LHCN-M2 (cell line): ENCODE results near the gene TCF4. TPM values are rescaled to one million over a fixed set of nuclear protein-coding genes. Genes with fewer than 3 reads are reported as not detected.
A peak's percentile ranks its signal among the peaks of the same experiment; 100 is the strongest.

Experiments
- DNase-seq: peaks from one replicate; pipeline ENCODE4 v3.0.0-alpha.2; 2012; ENCODE audit warnings: low read depth
- total RNA-seq: library from RNA; depleted of rRNA; stranded (reverse); fragments of >200 nt; gene quantifications from 2 replicates; pipeline ENCODE4 v1.2.3, GENCODE V29; 2014

The TCF4 gene
- total RNA-seq, 1 experiment from 2014 or later = 33.0 TPM

DNA sequence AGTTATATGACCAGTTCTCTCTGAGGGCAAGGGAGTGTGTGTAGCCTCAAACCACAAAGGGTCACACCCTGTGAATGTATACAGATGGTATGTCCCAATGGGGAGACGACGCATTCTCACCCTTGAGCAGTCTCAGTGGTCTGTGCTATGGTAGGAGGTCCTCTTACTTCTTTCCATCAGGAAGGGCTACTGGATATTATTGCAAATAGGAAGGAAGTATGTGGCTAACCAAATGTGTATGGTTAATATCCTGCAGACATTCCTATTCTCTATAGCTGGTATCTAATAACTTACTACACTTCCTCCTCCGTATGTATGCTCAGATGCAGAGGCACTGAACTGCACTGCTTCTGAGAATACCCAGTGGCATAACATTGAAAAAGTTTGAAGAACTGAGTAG lies 322.0 kb downstream of the TCF4 start:
- peak; percentile 29 for DNase-seq

DNA sequence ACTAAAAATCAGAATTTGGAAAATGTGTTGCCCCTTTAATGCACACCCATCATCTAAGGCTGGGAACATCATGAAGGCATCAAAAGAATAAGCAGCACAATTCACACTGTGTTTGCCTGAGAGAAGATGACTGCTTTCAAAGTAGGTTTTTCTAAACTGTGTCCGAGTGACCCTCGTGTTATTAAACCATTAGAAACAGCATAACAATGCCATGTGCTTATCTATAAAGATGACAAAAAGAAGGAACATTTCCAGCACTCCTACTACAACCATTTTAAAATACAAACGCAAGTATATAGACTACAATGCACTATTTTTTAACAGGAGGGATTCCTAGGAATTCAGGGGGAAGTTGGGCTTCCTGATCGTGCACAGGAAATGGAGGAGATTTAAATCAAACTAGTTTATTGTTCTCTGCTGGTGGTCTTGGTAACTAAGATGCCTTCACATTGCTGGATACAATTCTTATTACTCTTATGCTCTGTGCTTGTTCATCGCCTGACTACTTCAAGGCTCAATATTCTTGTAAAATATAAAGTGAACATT lies 322.8 kb downstream of the TCF4 start:
- DNase-seq = no peak

DNA sequence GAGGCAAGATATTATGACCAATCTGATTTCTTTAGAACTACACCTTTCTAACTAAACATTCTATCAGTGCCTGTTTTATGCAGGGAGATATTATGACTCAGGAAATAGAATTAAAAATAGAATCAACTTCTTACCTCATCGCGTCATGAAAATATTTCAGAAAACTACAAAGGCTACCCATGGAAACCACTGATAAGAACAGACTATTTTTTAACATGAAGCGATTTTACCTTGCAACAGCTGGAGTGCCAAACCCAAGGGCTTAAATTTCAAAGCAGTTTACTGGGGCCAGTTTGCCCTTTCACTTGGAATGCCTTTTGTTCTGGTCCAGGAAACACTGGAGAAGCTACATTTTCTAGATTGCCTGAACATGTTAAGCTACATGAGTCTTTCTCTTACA lies 323.9 kb downstream of the TCF4 start:
- peak; percentile 62 for DNase-seq

DNA sequence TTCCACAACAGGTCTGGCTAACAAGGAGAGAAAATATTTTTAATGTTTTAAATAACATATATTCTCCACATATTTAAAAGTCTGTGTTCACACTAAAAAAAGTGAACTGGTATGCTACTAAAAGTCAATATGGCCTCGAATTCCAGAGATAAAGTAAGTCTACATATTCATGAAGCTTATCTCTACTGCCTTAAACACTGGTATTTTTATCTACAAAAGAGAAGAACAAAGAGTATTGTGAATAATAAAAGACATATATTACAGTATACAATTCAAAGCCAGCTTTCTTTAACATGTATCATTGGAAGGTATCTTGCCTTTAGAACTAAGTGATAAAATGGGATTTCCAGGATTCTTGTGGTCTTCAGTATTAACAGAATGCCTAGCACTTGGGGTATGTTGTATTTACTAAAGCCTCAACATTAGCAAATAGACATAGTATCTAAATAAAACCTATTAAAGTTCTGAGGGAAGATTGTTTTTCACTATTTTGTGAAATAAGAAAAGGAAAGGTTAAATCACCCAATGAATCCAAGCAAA lies 325.9 kb downstream of the TCF4 start:
- no peak for DNase-seq

- DNase-seq = no peak
Observed at GRCh38 chr18:55261253-55261652, 326.7 kb downstream of the TCF4 start.

DNA sequence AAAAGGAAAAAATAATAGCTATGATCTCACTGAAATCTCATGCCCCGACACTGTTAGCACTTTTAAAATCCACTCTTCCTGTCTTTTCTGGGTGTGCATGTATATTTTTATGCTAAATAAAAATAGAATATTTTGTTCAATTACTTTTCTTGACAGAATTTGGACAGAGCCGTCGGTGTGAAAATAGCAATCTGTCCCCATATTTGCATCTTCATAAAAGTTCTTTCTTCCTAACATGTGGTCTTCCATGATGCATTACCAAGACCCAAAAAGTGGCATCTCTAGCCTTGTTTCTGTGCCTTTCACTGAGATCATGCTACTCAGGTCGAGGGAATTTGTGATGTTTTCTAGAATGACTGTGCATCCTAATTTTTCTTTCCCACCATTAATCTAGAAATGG lies 329.9 kb downstream of the TCF4 start:
- DNase-seq = no peak

DNA sequence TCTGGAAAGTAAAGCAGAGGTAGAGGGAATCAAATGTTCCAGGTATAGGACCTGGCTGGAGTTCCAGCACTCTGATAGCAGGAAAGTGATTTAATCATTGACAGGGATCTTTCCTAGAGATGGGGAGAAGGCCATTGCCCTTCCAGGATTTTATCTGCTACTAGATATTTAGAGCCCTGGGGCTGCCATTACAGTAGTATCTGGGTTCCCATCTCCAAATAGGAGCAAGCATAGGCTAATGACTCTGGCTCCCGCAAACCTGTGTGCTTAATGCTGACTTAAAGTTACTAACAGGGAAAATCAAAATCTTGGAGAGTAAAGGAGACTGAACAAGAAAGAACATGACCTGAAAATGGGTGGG lies 331.1 kb downstream of the TCF4 start:
- no peak for DNase-seq

DNA sequence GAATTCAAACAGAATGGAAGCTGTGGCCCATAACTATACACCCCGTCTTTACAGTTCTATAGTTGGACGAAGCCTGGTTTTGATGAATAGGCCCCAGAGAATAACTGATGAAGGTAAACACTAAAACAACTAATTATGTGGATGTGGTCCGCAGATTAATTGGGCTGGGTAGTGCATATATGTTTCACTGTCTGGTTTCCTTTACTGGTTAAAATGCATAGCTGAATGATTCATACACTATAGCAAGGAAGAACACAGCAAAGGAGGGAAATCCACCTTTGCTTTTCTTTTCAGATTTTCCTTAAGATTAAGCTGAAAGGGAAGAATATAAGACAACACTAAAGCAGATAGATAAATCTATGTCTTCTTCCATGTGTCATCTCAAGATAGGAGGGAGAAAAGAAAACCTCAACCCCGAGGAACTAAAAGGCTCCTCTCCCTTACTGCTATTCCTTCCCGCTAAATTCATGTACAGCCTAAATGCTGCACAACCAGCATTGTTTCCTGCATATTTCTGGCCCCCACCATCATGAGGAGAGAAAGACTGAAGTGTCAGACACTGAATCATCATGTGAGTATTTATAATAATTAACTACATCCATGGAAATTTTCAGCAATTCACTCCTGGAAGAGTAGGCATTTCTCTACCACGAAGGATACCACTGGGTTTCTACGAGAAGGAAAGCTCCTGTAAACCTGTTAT lies 331.6 kb downstream of the TCF4 start:
- DNase-seq = no peak

GRCh38 chr18:55253814-55254213 lies 334.2 kb downstream of the TCF4 start:
- DNase-seq = no peak

DNA sequence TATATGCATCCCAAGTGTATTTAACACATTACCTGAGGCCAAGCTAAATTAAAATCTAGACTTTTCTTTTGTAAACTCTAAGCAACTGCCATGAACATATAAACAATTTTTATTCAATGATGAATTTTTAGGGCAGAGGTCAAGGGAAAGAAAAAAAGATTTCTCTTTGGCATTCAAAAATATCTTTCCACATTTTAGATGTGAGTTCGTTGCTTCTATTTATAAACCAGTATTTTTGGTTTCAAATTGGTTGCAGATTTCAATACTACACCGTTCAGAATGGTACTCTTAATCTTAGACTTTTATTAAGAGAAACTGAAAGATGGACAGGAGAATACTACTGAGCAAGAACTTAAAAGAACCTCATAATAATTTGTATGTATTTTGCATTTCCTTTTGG lies 335.1 kb downstream of the TCF4 start:
- DNase-seq = no peak

- DNase-seq = no peak
Observed at GRCh38 chr18:55252053-55252675, 335.8 kb downstream of the TCF4 start.

GRCh38 chr18:55251254-55251971 lies 336.6 kb downstream of the TCF4 start:
- DNase-seq = no peak

GRCh38 chr18:55250768-55251173 lies 337.2 kb downstream of the TCF4 start:
- DNase-seq = no peak

- DNase-seq = no peak
Observed at GRCh38 chr18:55249550-55249949, 338.4 kb downstream of the TCF4 start.

DNA sequence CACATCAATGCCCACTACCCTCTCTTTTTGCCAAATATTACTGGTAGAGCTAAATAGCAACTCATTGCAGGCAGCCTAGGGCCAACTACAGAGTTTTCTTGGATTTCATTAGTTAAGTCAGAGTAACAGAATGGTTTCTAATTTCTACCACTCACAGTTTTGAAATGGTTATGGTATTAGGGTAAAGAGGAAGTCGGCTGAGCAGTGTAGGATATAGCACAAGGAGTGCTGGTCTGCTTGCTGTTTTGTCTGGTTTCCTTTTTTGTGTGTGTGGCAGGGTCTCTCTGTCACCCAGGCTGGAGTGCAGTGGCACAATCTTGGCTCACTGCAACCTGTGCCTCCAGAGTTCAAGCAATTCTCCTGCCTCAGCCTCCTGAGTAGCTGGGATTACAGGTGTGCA lies 339.5 kb downstream of the TCF4 start:
- DNase-seq = no peak

DNA sequence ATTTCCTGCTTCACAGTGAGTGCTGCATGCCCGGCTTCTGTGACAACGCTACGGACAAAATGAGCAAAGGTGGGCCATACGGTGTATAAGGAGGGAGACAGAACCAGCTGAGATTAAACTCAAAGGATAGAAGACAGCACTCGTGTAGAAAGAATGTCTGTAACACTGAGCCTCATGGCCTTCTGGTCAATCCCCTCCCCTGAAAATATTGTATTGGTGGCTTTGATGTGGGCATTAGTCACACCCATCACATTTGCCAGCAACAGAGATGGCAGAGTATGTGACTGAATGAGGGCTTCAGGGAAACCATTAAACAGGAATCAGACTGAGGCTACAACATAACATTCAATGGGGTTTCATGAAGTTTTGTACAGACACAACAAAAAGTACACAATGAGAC lies 341.0 kb downstream of the TCF4 start:
- DNase-seq = peak; percentile 43

GRCh38 chr18:55246278-55246677 lies 341.7 kb downstream of the TCF4 start:
- DNase-seq = no peak

- no peak for DNase-seq
Observed at GRCh38 chr18:55245211-55245614, 342.8 kb downstream of the TCF4 start.

DNA sequence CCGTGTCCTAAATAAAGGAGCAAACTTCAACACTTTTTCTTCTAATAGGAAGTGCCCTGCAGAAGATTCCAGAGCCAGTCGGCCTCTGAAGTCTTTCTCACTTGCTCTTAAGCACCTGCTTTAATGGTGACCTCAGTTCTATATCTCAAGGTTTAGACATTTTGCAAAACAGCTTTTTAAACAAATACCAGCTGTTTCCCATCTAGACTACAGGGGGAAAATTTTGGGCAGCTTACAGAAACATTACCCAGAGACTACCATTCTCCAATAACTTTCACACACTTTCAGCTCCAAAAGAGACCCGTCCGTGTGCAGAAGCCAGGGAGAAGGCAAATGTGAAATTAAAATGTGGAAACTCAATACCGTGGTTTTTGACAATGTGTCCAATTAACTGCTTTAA lies 343.4 kb downstream of the TCF4 start:
- peak; percentile 27 for DNase-seq

DNA sequence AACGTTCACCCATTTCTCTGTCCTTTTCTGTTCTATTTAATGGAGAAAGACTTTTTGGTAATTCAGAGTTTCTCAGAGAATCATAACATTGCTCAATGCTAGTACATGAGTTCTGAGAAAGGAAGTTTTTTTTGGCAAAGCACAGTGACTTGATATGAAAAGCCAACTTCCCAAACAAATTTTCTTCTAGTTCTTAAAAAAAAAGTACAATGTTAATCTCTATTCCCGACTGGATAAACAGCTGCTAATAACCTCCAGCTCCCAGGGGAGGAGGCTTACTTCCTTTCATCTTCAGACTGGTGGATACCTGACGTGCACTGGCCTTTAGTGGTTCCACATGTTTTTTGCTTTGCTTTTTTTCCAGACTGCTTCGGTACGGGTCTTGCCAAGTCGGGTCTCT lies 344.1 kb downstream of the TCF4 start:
- peak; percentile 85 for DNase-seq

DNA sequence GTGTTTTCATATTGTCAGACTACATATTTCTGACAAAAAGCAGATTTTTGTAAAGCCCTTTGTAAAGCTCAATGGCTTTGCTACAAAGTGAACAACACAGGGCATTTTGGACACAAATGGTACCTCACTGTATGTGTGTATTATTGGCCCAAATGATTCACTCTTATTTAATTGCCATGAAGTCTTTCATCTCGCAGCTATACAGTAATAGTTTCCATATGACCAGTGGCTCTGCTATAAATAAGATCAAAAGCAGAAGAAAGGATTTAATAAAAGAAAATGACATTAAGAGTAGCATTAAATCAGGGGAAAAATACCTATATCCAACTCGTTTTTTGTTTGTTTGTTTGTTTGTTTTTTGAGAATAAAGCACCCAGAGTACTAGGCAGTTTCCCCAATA lies 344.7 kb downstream of the TCF4 start:
- no peak for DNase-seq

- no peak for DNase-seq
Observed at GRCh38 chr18:55240978-55241377, 347.0 kb downstream of the TCF4 start.
